Thyroid gland (tissue), 4 donors: ENCODE data around the gene NUP43.

Experiments
- CTCF ChIP-seq, 6 experiments: fragments of 200-600 bp in 3 of 6; fragments of 450-650 bp in 3 of 6; sonication (generic) in 3 of 6; IDR thresholded peaks; one replicate each; pipeline ENCODE4 v1.5.1; 2016 to 2019; ENCODE audit warnings: antibody characterized with exemption in 6 of 6, mild to moderate bottlenecking in 2 of 6, inconsistent platforms in 1 of 6, moderate library complexity in 1 of 6
- POLR2A ChIP-seq, 2 donors: fragments of 450-650 bp; IDR thresholded peaks; one replicate each; pipeline ENCODE4 v1.6.1; 2017; ENCODE audit warnings: antibody characterized with exemption in 2 of 2, mild to moderate bottlenecking in 2 of 2, moderate library complexity in 1 of 2

- TF ChIP-seq CTCF (IDR thresholded peaks at IDR 0.05) (no peak), POLR2A (IDR thresholded peaks at IDR 0.05) (no peak)
Observed at GRCh38 chr6:149769676-149770075, 23.3 kb upstream of the NUP43 start.
